Stomach (tissue), 9 donors: Measurements from ENCODE around the gene LIPA. TPM values are rescaled to one million over a fixed set of nuclear protein-coding genes. Genes with fewer than 3 reads are reported as not detected.

Experiments used
- DNase-seq, 2 donors: peaks; one replicate each; pipeline versions ENCODE4 v3.0.0 to v3.0.0-alpha.2; 2013 to 2019
- H3K27ac ChIP-seq, 5 donors: fragments of 200-600 bp in 4 of 5; sonication (generic) in 4 of 5; one replicate each; pipeline ENCODE4 v1.5.1; 2013 to 2019; ENCODE audit warnings: mild to moderate bottlenecking in 1 of 5, moderate library complexity in 1 of 5
- H3K27me3 ChIP-seq, 3 donors: fragments of 200-600 bp; sonication (generic); one replicate each; pipeline ENCODE4 v1.5.1; 2017 to 2019; ENCODE audit warnings: mixed run types in 1 of 3
- H3K36me3 ChIP-seq, 4 donors: fragments of 200-600 bp; sonication (generic); 1 replicate in 3 of 4; 2 replicates in 1 of 4; pipeline ENCODE4 v1.5.1; 2016 to 2019
- H3K4me1 ChIP-seq, 4 donors: fragments of 200-600 bp; sonication (generic); one replicate each; pipeline ENCODE4 v1.5.1; 2016 to 2019
- H3K4me3 ChIP-seq, 4 donors: fragments of 200-600 bp; sonication (generic) in 3 of 4; one replicate each; pipeline ENCODE4 v1.5.1; 2016 to 2019; ENCODE audit warnings: mild to moderate bottlenecking in 1 of 4
- H3K9me3 ChIP-seq, 4 donors: fragments of 200-600 bp; sonication (generic); one replicate each; pipeline ENCODE4 v1.5.1; 2016 to 2019
- CTCF ChIP-seq, 7 experiments: fragments of 450-650 bp in 4 of 7; fragments of 200-600 bp in 3 of 7; sonication (generic) in 3 of 7; IDR thresholded peaks; one replicate each; pipeline ENCODE4 v1.5.1; 2016 to 2019; ENCODE audit warnings: antibody characterized with exemption in 7 of 7, control low read depth in 2 of 7, mild to moderate bottlenecking in 1 of 7
- EP300 ChIP-seq: sonication (generic); formaldehyde crosslinking; IDR thresholded peaks from one replicate; pipeline ENCODE4 v1.6.1; 2017; ENCODE audit warnings: antibody characterized with exemption
- POLR2A ChIP-seq, 4 donors: fragments of 450-650 bp; IDR thresholded peaks; one replicate each; pipeline ENCODE4 v1.6.1; 2016; ENCODE audit warnings: antibody characterized with exemption in 4 of 4, control low read depth in 2 of 4, mild to moderate bottlenecking in 1 of 4, moderate library complexity in 1 of 4
- POLR2AphosphoS5 ChIP-seq, 3 donors: sonication (generic); formaldehyde crosslinking; IDR thresholded peaks; one replicate each; pipeline ENCODE4 v1.6.1; 2016; ENCODE audit warnings: antibody characterized with exemption in 3 of 3
- WGBS, 5 donors: extraction: QIAGEN DNeasy Blood & Tissue Kit in 3 of 5; methylation state at CpG; one replicate each; pipeline versions ENCODE4 v1.1.5 to v1.1.7; 2013 to 2018; 5-methylcytosine and 5-hydroxymethylcytosine counted together
- intact Hi-C: fragments of 100-400 bp; cut with DNase I; formaldehyde crosslinking; loops from one replicate; pipeline ENCODE4 v1.15.1; 2023; ENCODE audit warnings: low total_unique reads
- polyA plus RNA-seq, 3 donors: library from polyadenylated mRNA; stranded (reverse); fragments of 200-250 nt; gene quantifications; one replicate each; pipeline ENCODE4 v1.2.3, GENCODE V29; 2013
- total RNA-seq, 5 donors: library from RNA; depleted of rRNA; stranded (reverse); fragments of >200 nt; gene quantifications; one replicate each; pipeline versions ENCODE4 v1.1.0 to v1.2.3, GENCODE V29; 2014 to 2016
- donor health status: healthy with polysubstance abuse.
- donor health status: Bipolar disorder and iron deficiency.
- donor health status: healthy.

The LIPA gene
- total and polyA plus RNA-seq, 8 donors, result 1.8 to 65.9 (median 13.0) TPM

- H3K36me3 ChIP-seq, result no peaks in the 10 kb centered on the region
- no peaks in the 10 kb centered on the region for H3K9me3 ChIP-seq
- intact Hi-C loops, result no loop called here
- DNase-seq, result no peak
- H3K27ac ChIP-seq, result no peak overlapping the region
- no peaks in the 10 kb centered on the region for H3K27me3 ChIP-seq
- no peak overlapping the region for H3K4me3 ChIP-seq
- peaks cover 0 to 2% (median 0%) of the 10 kb centered on the region in 4 donors for H3K4me1 ChIP-seq
- TF ChIP-seq POLR2AphosphoS5 (IDR thresholded peaks at IDR 0.05) (no peak), CTCF (IDR thresholded peaks at IDR 0.05) (no peak), POLR2A (IDR thresholded peaks at IDR 0.05) (no peak), EP300 (no peak)
These were observed 18.5 kb upstream of the LIPA start for GRCh38 chr10:89270153-89270483.

GRCh38 chr10:89269433-89270152 lies 18.0 kb upstream of the LIPA start:
- DNase-seq, result no peak
- WGBS, 5 donors, result 86 to 96% (median 93%) methylated on average over 3 of the region's 3 CpGs
- H3K9me3 ChIP-seq, result no peaks in the 10 kb centered on the region

GRCh38 chr10:89266721-89267453 lies 15.3 kb upstream of the LIPA start:
- Histone ChIP-seq H3K4me3 (no peak overlapping the region), H3K4me1 (no peaks in the 10 kb centered on the region), H3K27ac (no peak overlapping the region), H3K36me3 (no peaks in the 10 kb centered on the region), H3K9me3 (no peaks in the 10 kb centered on the region), H3K27me3 (no peaks in the 10 kb centered on the region)
- no peak for TF ChIP-seq EP300
- intact Hi-C loops, result no loop called here
- WGBS, 5 donors, result 49 to 66% (median 63%) methylated on average over 1 of the region's 1 CpG
- no peak for DNase-seq

More at GRCh38 chr10:89269433-89270152, 18.0 kb upstream of the LIPA start:
- no peak for TF ChIP-seq CTCF (IDR thresholded peaks at IDR 0.05)
- no peak for TF ChIP-seq POLR2AphosphoS5 (IDR thresholded peaks at IDR 0.05)
- no peak for TF ChIP-seq EP300
- no peak for TF ChIP-seq POLR2A (IDR thresholded peaks at IDR 0.05)
- no peak overlapping the region for H3K27ac ChIP-seq
- H3K4me1 ChIP-seq, result no peaks in the 10 kb centered on the region
- H3K4me3 ChIP-seq, result no peak overlapping the region
- H3K27me3 ChIP-seq, result no peaks in the 10 kb centered on the region
- H3K36me3 ChIP-seq, result no peaks in the 10 kb centered on the region
- intact Hi-C loops, result no loop called here

GRCh38 chr10:89263531-89263930 lies 12.0 kb upstream of the LIPA start:
- no peak overlapping the region for H3K27ac ChIP-seq
- intact Hi-C loops, result no loop called here
- TF ChIP-seq CTCF (IDR thresholded peaks at IDR 0.05), result no peak
- TF ChIP-seq EP300, result no peak
- no peak for TF ChIP-seq POLR2A (IDR thresholded peaks at IDR 0.05)
- no peak for TF ChIP-seq POLR2AphosphoS5 (IDR thresholded peaks at IDR 0.05)
- no peaks in the 10 kb centered on the region for H3K27me3 ChIP-seq
- peaks cover 4 to 8% (median 6%) of the 10 kb centered on the region in 4 donors for H3K4me1 ChIP-seq
- WGBS, 5 donors, result 62 to 95% (median 69%) methylated on average over 1 of the region's 1 CpG
- H3K36me3 ChIP-seq, result no peaks in the 10 kb centered on the region
- no peaks in the 10 kb centered on the region for H3K9me3 ChIP-seq
- DNase-seq, result no peak
- H3K4me3 ChIP-seq, result no peak overlapping the region

- Histone ChIP-seq H3K27me3 (no peaks in the 10 kb centered on the region), H3K36me3 (no peaks in the 10 kb centered on the region), H3K9me3 (no peaks in the 10 kb centered on the region), H3K4me3 (no peak overlapping the region), H3K27ac (no peak overlapping the region), H3K4me1 (peaks cover 4 to 8% (median 6%) of the 10 kb centered on the region in 4 donors)
- intact Hi-C loops, result no loop called here
- 86 to 100% (median 97%) methylated on average over 1 of the region's 1 CpG for WGBS, 5 donors
- TF ChIP-seq POLR2A (IDR thresholded peaks at IDR 0.05), result no peak
- DNase-seq, result no peak
These were observed 11.5 kb upstream of the LIPA start for GRCh38 chr10:89263091-89263490.
